IPS-20b (cell line): ENCODE measurements around the gene DROSHA.
A peak's percentile ranks its signal among the peaks of the same experiment; 100 is the strongest.
"Not testable (repeated sequence)": the region's sequence is repeated elsewhere in the genome, so short reads cannot be mapped to it uniquely, and the experiment has no call there.

Source experiments
- H3K27ac ChIP-seq: one replicate; pipeline ENCODE4 v1.5.1; 2013; ENCODE audit warnings: low read length
- H3K27me3 ChIP-seq: 2 replicates; pipeline ENCODE4 v1.6.1; 2013; ENCODE audit warnings: mild to moderate bottlenecking, low read length, inconsistent platforms; ENCODE audit not compliant: insufficient read depth
- H3K36me3 ChIP-seq: 2 replicates; pipeline ENCODE4 v1.6.1; 2013; ENCODE audit warnings: low read depth, mild to moderate bottlenecking, inconsistent platforms, low read length, moderate library complexity; ENCODE audit not compliant: insufficient read depth
- H3K4me1 ChIP-seq: 2 replicates; pipeline ENCODE4 v1.6.1; 2013; ENCODE audit warnings: mild to moderate bottlenecking, control low read depth, inconsistent platforms, low read length, moderate library complexity; ENCODE audit not compliant: insufficient read depth
- H3K4me3 ChIP-seq: 2 replicates; pipeline ENCODE4 v1.5.1; 2013; ENCODE audit warnings: mild to moderate bottlenecking, low read length, inconsistent platforms
- H3K9ac ChIP-seq: 2 replicates; pipeline ENCODE4 v1.6.1; 2013; ENCODE audit warnings: low read depth, mild to moderate bottlenecking, inconsistent platforms, low read length, moderate library complexity
- H3K9me3 ChIP-seq: 2 replicates; pipeline ENCODE4 v1.6.1; 2013; ENCODE audit warnings: mild to moderate bottlenecking, low read depth, low read length, inconsistent platforms; ENCODE audit not compliant: insufficient read depth

DROSHA gene

GRCh38 chr5:31531888-31532547 lies at the start of gene DROSHA, which contains the start of gene C5orf22:
TSS of gene DROSHA (minus strand) at chr5:31532093. CDS start at chr5:31529059, 3,034 bp downstream.
TSS of gene C5orf22 (plus strand) at chr5:31532301. CDS start at chr5:31532393, 92 bp downstream.
- Histone ChIP-seq H3K27me3 (no peaks in the 10 kb centered on the region), H3K36me3 (peaks cover 63% of the 10 kb centered on the region), H3K27ac (peak within 1 kb of the TSS; percentile 75), H3K4me1 (peaks cover 11% of the 10 kb centered on the region; the same call in 1 of the 2 replicates), H3K9ac (peak within 1 kb of the TSS; percentile 98), H3K4me3 (peak within 1 kb of the TSS; percentile 100), H3K9me3 (no peaks in the 10 kb centered on the region)

- no peak overlapping the region for H3K9ac ChIP-seq
- H3K4me3 ChIP-seq = no peak overlapping the region
- H3K27ac ChIP-seq = no peak overlapping the region
- H3K9me3 ChIP-seq = no peaks in the 10 kb centered on the region
- no peaks in the 10 kb centered on the region for H3K4me1 ChIP-seq
- H3K27me3 ChIP-seq = no peaks in the 10 kb centered on the region
- no peaks in the 10 kb centered on the region for H3K36me3 ChIP-seq
Observed at GRCh38 chr5:31579558-31579957, 47.7 kb upstream of the DROSHA start.

- Histone ChIP-seq H3K4me1 (no peaks in the 10 kb centered on the region), H3K4me3 (no peak overlapping the region), H3K27me3 (no peaks in the 10 kb centered on the region), H3K9ac (no peak overlapping the region), H3K27ac (no peak overlapping the region), H3K9me3 (no peaks in the 10 kb centered on the region), H3K36me3 (no peaks in the 10 kb centered on the region)
Observed at GRCh38 chr5:31577438-31577837, 45.5 kb upstream of the DROSHA start.

GRCh38 chr5:31574772-31575171 lies 42.9 kb upstream of the DROSHA start:
- Histone ChIP-seq H3K4me3 (no peak overlapping the region), H3K9me3 (no peaks in the 10 kb centered on the region), H3K4me1 (no peaks in the 10 kb centered on the region), H3K36me3 (no peaks in the 10 kb centered on the region), H3K27ac (no peak overlapping the region), H3K9ac (no peak overlapping the region), H3K27me3 (no peaks in the 10 kb centered on the region)

GRCh38 chr5:31573494-31574142 lies 41.7 kb upstream of the DROSHA start:
- no peak overlapping the region for H3K4me3 ChIP-seq
- H3K9ac ChIP-seq = no peak overlapping the region
- no peak overlapping the region for H3K27ac ChIP-seq
- H3K27me3 ChIP-seq = no peaks in the 10 kb centered on the region
- no peaks in the 10 kb centered on the region for H3K4me1 ChIP-seq
- no peaks in the 10 kb centered on the region for H3K36me3 ChIP-seq
- no peaks in the 10 kb centered on the region for H3K9me3 ChIP-seq

- H3K27me3 ChIP-seq = no peaks in the 10 kb centered on the region
- H3K4me1 ChIP-seq = no peaks in the 10 kb centered on the region
- H3K4me3 ChIP-seq = no peak overlapping the region
- no peak overlapping the region for H3K9ac ChIP-seq
- H3K9me3 ChIP-seq = peaks cover 13% of the 10 kb centered on the region; the same call in 1 of the 2 replicates
- no peaks in the 10 kb centered on the region for H3K36me3 ChIP-seq
- H3K27ac ChIP-seq = no peak overlapping the region
Observed at GRCh38 chr5:31569068-31569467, 37.2 kb upstream of the DROSHA start.

GRCh38 chr5:31568302-31568835 lies 36.5 kb upstream of the DROSHA start:
- H3K36me3 ChIP-seq = no peaks in the 10 kb centered on the region

GRCh38 chr5:31566362-31566761 lies 34.5 kb upstream of the DROSHA start:
- H3K27me3 ChIP-seq, H3K4me1 ChIP-seq, H3K27ac ChIP-seq, H3K9ac ChIP-seq, H3K4me3 ChIP-seq, H3K36me3 ChIP-seq: not testable (repeated sequence)
- peaks cover 13% of the 10 kb centered on the region; the same call in 1 of the 2 replicates for H3K9me3 ChIP-seq

More at GRCh38 chr5:31568302-31568835, 36.5 kb upstream of the DROSHA start:
- Histone ChIP-seq H3K4me3 (no peak overlapping the region), H3K9ac (no peak overlapping the region), H3K27ac (no peak overlapping the region), H3K9me3 (peaks cover 13% of the 10 kb centered on the region; the same call in 1 of the 2 replicates), H3K4me1 (no peaks in the 10 kb centered on the region), H3K27me3 (no peaks in the 10 kb centered on the region)

GRCh38 chr5:31563216-31563615 lies 31.3 kb upstream of the DROSHA start:
- H3K4me3 ChIP-seq = no peak overlapping the region
- no peak overlapping the region for H3K27ac ChIP-seq
- no peak overlapping the region for H3K9ac ChIP-seq
- no peaks in the 10 kb centered on the region for H3K27me3 ChIP-seq
- H3K9me3 ChIP-seq = peaks cover 13% of the 10 kb centered on the region; the same call in 1 of the 2 replicates
- H3K4me1 ChIP-seq = no peaks in the 10 kb centered on the region
- H3K36me3 ChIP-seq = no peaks in the 10 kb centered on the region

- Histone ChIP-seq H3K9ac (no peak overlapping the region), H3K36me3 (peaks cover under 1% of the 10 kb centered on the region; the same call in 1 of the 2 replicates), H3K4me3 (no peak overlapping the region), H3K4me1 (no peaks in the 10 kb centered on the region), H3K9me3 (peaks cover 13% of the 10 kb centered on the region; the same call in 1 of the 2 replicates), H3K27ac (no peak overlapping the region), H3K27me3 (no peaks in the 10 kb centered on the region)
Observed at GRCh38 chr5:31561946-31562345, 30.1 kb upstream of the DROSHA start.

- H3K4me3 ChIP-seq = no peak overlapping the region
- no peaks in the 10 kb centered on the region for H3K27me3 ChIP-seq
- H3K36me3 ChIP-seq = peaks cover 14% of the 10 kb centered on the region
- H3K9ac ChIP-seq = no peak overlapping the region
- no peak overlapping the region for H3K27ac ChIP-seq
- H3K4me1 ChIP-seq = no peaks in the 10 kb centered on the region
- 0 out of 2 replicates have a peak, but pooled peaks cover 4% of the 10 kb centered on the region for H3K9me3 ChIP-seq
Observed at GRCh38 chr5:31559942-31560341, 28.0 kb upstream of the DROSHA start.

- H3K4me1 ChIP-seq = no peaks in the 10 kb centered on the region
- no peak overlapping the region for H3K27ac ChIP-seq
- H3K9me3 ChIP-seq = no peaks in the 10 kb centered on the region
- no peaks in the 10 kb centered on the region for H3K27me3 ChIP-seq
- no peak overlapping the region for H3K4me3 ChIP-seq
- H3K9ac ChIP-seq = no peak overlapping the region
- H3K36me3 ChIP-seq = peaks cover 48% of the 10 kb centered on the region
Observed at GRCh38 chr5:31556461-31556860, 24.6 kb upstream of the DROSHA start.
